Trophoblast cell (in vitro differentiated cells and primary cell): ENCODE results near the gene ADAD1.

Experiments used
- DNase-seq, 2 donors: peaks; one replicate each; pipeline ENCODE4 v3.0.0-alpha.2; 2016
- H2AFZ ChIP-seq: 2 replicates; pipeline ENCODE4 v1.6.1; 2013; ENCODE audit warnings: low read length, moderate library complexity, mild to moderate bottlenecking; ENCODE audit not compliant: insufficient read depth, poor library complexity
- H2AK5ac ChIP-seq: 2 replicates; pipeline ENCODE4 v1.6.1; 2013; ENCODE audit warnings: mild to moderate bottlenecking, low read length
- H2BK120ac ChIP-seq: 2 replicates; pipeline ENCODE4 v1.6.1; 2013; ENCODE audit warnings: low read length, mild to moderate bottlenecking, moderate library complexity; ENCODE audit not compliant: insufficient read depth, poor library complexity
- H2BK12ac ChIP-seq: 2 replicates; pipeline ENCODE4 v1.6.1; 2013; ENCODE audit warnings: mild to moderate bottlenecking, low read length, moderate library complexity
- H2BK5ac ChIP-seq: 2 replicates; pipeline ENCODE4 v1.6.1; 2013; ENCODE audit warnings: low read length, low read depth, moderate library complexity, mild to moderate bottlenecking; ENCODE audit not compliant: poor library complexity
- H3K14ac ChIP-seq: 2 replicates; pipeline ENCODE4 v1.6.1; 2013; ENCODE audit warnings: mild to moderate bottlenecking, low read length
- H3K18ac ChIP-seq: 2 replicates; pipeline ENCODE4 v1.6.1; 2013; ENCODE audit warnings: mild to moderate bottlenecking, low read length
- H3K23ac ChIP-seq: 2 replicates; pipeline ENCODE4 v1.6.1; 2013; ENCODE audit warnings: low read length
- H3K27ac ChIP-seq: 2 replicates; pipeline ENCODE4 v1.5.1; 2013; ENCODE audit warnings: low read depth, mild to moderate bottlenecking, inconsistent platforms, low read length, moderate library complexity
- H3K27me3 ChIP-seq: 2 replicates; pipeline ENCODE4 v1.6.1; 2013; ENCODE audit warnings: inconsistent platforms, mild to moderate bottlenecking, low read length, moderate library complexity; ENCODE audit not compliant: insufficient read depth
- H3K36me3 ChIP-seq, 2 experiments: 1 replicate in 1 of 2; 2 replicates in 1 of 2; pipeline ENCODE4 v1.6.1; 2013; ENCODE audit warnings: low read length in 2 of 2, mild to moderate bottlenecking in 2 of 2, moderate library complexity in 1 of 2; ENCODE audit not compliant: insufficient read depth in 2 of 2, control insufficient read depth in 1 of 2
- H3K4ac ChIP-seq: 2 replicates; pipeline ENCODE4 v1.6.1; 2013; ENCODE audit warnings: low read depth, mild to moderate bottlenecking, low read length, moderate library complexity
- H3K4me1 ChIP-seq, 2 experiments: 1 replicate in 1 of 2; 2 replicates in 1 of 2; pipeline ENCODE4 v1.6.1; 2013; ENCODE audit warnings: low read length in 2 of 2, mild to moderate bottlenecking in 2 of 2, moderate library complexity in 1 of 2; ENCODE audit not compliant: insufficient read depth in 2 of 2, control insufficient read depth in 1 of 2
- H3K4me2 ChIP-seq: 2 replicates; pipeline ENCODE4 v1.6.1; 2013; ENCODE audit warnings: inconsistent platforms, mild to moderate bottlenecking, low read length, moderate library complexity
- H3K4me3 ChIP-seq: 2 replicates; pipeline ENCODE4 v1.5.1; 2013; ENCODE audit warnings: mild to moderate bottlenecking, low read depth, low read length, inconsistent platforms
- H3K79me1 ChIP-seq: one replicate; pipeline ENCODE4 v1.6.1; 2013; ENCODE audit warnings: low read length
- H3K79me2 ChIP-seq: 2 replicates; pipeline ENCODE4 v1.6.1; 2013; ENCODE audit warnings: low read length, mild to moderate bottlenecking; ENCODE audit not compliant: control insufficient read depth, insufficient read depth, poor library complexity
- H3K9ac ChIP-seq: 2 replicates; pipeline ENCODE4 v1.6.1; 2013; ENCODE audit warnings: mild to moderate bottlenecking, low read length
- H3K9me3 ChIP-seq: 2 replicates; pipeline ENCODE4 v1.6.1; 2013; ENCODE audit warnings: low read depth, mild to moderate bottlenecking, control low read depth, inconsistent platforms, low read length; ENCODE audit not compliant: insufficient read depth
- H4K12ac ChIP-seq: 2 replicates; pipeline ENCODE4 v1.6.1; 2013; ENCODE audit warnings: low read depth, mild to moderate bottlenecking, low read length, moderate library complexity
- H4K8ac ChIP-seq: 2 replicates; pipeline ENCODE4 v1.6.1; 2013; ENCODE audit warnings: low read depth, mild to moderate bottlenecking, low read length, moderate library complexity
- H4K91ac ChIP-seq: one replicate; pipeline ENCODE4 v1.6.1; 2013; ENCODE audit warnings: low read depth, mild to moderate bottlenecking, low read length, moderate library complexity
- WGBS: extraction: QIAGEN DNeasy Blood & Tissue Kit; methylation state at CpG from one replicate; pipeline ENCODE4 v1.1.7; 2013; ENCODE audit warnings: missing lambda C conversion rate; ENCODE audit not compliant: insufficient read length, insufficient coverage; ENCODE audit errors: extremely low coverage; 5-methylcytosine and 5-hydroxymethylcytosine counted together

The ADAD1 gene

DNA sequence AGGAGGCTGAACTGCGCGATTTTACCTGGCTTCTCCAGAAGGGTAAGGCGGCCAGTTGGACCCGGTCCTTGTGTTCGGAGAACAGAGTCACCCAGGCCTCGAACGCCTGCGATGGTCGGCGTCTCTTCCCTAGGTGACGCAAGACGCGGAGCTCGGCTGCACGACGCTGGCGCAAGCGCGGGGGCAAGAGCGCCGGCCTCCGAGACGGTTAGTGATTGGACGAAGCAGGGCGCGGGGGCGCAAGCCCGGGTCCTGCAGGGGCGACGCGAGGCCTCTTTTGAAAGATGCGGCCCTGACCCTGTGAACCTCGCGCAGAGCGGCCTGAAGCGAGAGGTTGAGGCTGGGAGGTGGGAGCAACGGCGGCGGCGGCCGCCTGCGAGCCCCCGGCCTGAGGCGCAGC lies 428 bp downstream of the ADAD1 start:
- WGBS: no CpG with 5 or more reads among the region's 44 CpGs
- no peaks in the 10 kb centered on the region for H3K9me3 ChIP-seq

DNA sequence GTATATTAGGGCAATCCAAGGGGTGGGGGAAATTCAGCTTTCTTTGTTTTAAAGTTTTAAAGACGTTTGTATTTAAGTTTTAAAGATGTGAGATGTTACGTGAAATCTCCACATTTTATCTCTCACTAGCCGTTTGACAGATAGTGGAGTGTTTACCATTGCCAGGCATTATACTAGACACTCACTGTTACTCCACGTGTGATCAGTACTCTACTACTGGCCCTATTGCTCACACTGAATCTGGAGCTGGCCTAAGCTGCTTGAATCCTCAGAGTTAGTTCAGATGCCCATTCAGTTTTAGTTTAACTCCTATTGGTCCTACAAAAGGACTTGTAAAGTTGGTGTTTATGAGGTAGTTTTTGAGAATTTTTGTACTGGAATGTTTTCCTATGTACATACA lies 4.5 kb downstream of the ADAD1 start:
- no peaks in the 10 kb centered on the region for H3K9me3 ChIP-seq
- no peak overlapping the region for H2BK120ac ChIP-seq
- no peak overlapping the region for H2AFZ ChIP-seq
- no peak overlapping the region for H4K12ac ChIP-seq
- no peak for DNase-seq
- no peak overlapping the region for H3K27ac ChIP-seq
- H3K79me1 ChIP-seq: no peaks in the 10 kb centered on the region
- H4K91ac ChIP-seq: no peak overlapping the region
- H3K27me3 ChIP-seq: no peaks in the 10 kb centered on the region
- H3K36me3 ChIP-seq: no peaks in the 10 kb centered on the region
- no peak overlapping the region for H3K4me2 ChIP-seq
- WGBS: 100% methylated on average over 1 of the region's 4 CpGs
- H2AK5ac ChIP-seq: no peak overlapping the region
- H3K4ac ChIP-seq: no peak overlapping the region
- H3K14ac ChIP-seq: no peak overlapping the region
- no peak overlapping the region for H4K8ac ChIP-seq
- H3K23ac ChIP-seq: no peak overlapping the region
- no peaks in the 10 kb centered on the region for H3K79me2 ChIP-seq
- H3K9ac ChIP-seq: no peak overlapping the region
- H2BK12ac ChIP-seq: no peak overlapping the region
- no peak overlapping the region for H2BK5ac ChIP-seq
- no peak overlapping the region for H3K18ac ChIP-seq
- no peaks in the 10 kb centered on the region for H3K4me1 ChIP-seq
- H3K4me3 ChIP-seq: no peak overlapping the region

More for the DNA sequence above, 428 bp downstream of the ADAD1 start:
- H2BK120ac ChIP-seq: no peak overlapping the region
- H3K27ac ChIP-seq: no peak overlapping the region
- no peak overlapping the region for H4K8ac ChIP-seq
- no peaks in the 10 kb centered on the region for H3K27me3 ChIP-seq
- H3K23ac ChIP-seq: no peak overlapping the region
- no peak overlapping the region for H2AK5ac ChIP-seq
- no peaks in the 10 kb centered on the region for H3K36me3 ChIP-seq
- H3K4me2 ChIP-seq: no peak overlapping the region
- no peak overlapping the region for H4K91ac ChIP-seq
- no peaks in the 10 kb centered on the region for H3K4me1 ChIP-seq
- no peak overlapping the region for H2BK12ac ChIP-seq
- H3K14ac ChIP-seq: no peak overlapping the region
- no peak overlapping the region for H2AFZ ChIP-seq
- H3K79me1 ChIP-seq: no peaks in the 10 kb centered on the region
- no peak overlapping the region for H3K9ac ChIP-seq
- no peak overlapping the region for H4K12ac ChIP-seq
- H2BK5ac ChIP-seq: no peak overlapping the region
- H3K79me2 ChIP-seq: no peaks in the 10 kb centered on the region
- no peak overlapping the region for H3K4ac ChIP-seq
- no peak overlapping the region for H3K18ac ChIP-seq
- DNase-seq: no peak
- no peak overlapping the region for H3K4me3 ChIP-seq

DNA sequence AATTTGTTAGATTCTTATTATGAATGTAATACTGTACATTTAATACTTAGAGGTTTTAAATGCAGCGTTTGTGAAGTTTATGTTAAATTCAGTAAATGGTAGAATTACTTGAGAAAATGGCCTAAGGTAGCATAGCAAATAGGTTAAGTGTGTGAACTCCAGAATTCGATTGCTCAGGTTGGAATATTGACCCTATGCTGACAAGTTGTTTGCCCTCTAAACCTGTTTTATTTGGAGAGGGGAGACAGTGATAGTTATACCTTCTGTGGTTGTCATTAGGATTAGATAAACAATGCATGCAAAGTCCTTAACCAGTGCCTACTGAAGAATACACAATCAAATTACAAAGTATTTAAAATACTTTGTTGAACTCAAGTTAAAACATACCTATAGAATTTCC lies 5.4 kb downstream of the ADAD1 start:
- H3K27ac ChIP-seq: no peak overlapping the region
- H2BK5ac ChIP-seq: no peak overlapping the region
- H2BK120ac ChIP-seq: no peak overlapping the region
- H2AK5ac ChIP-seq: no peak overlapping the region
- no peaks in the 10 kb centered on the region for H3K79me1 ChIP-seq
- H2BK12ac ChIP-seq: no peak overlapping the region
- H3K27me3 ChIP-seq: no peaks in the 10 kb centered on the region
- WGBS: no CpG with 5 or more reads among the region's 2 CpGs
- H3K9me3 ChIP-seq: no peaks in the 10 kb centered on the region
- no peaks in the 10 kb centered on the region for H3K36me3 ChIP-seq
- no peaks in the 10 kb centered on the region for H3K4me1 ChIP-seq
- H3K14ac ChIP-seq: no peak overlapping the region
- no peak overlapping the region for H3K4ac ChIP-seq
- H3K18ac ChIP-seq: no peak overlapping the region
- no peak overlapping the region for H3K23ac ChIP-seq
- no peak overlapping the region for H2AFZ ChIP-seq
- no peak overlapping the region for H4K12ac ChIP-seq
- H4K91ac ChIP-seq: no peak overlapping the region
- no peak overlapping the region for H3K4me2 ChIP-seq
- DNase-seq: no peak
- no peak overlapping the region for H3K4me3 ChIP-seq
- H4K8ac ChIP-seq: no peak overlapping the region
- H3K9ac ChIP-seq: no peak overlapping the region
- H3K79me2 ChIP-seq: no peaks in the 10 kb centered on the region

DNA sequence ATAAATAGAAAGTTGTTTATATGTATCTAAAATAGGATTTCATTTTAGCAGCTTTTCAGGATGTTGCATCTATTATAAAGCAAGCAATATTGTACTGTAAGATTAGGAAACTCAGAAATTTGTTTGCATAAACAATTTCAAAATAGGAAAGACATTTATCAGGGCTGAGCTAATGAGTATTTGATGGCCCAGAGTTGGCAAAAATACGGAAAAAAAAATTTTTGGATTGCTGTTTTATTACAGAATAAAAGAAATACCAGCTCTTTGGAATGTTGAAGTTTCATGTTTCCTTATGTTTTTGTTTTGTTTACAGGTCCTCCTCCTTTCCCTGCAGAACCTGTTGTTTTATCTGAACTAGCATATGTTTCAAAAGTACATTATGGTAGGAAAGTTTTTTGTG lies 14.5 kb downstream of the ADAD1 start:
- no peak overlapping the region for H3K4ac ChIP-seq
- H2BK12ac ChIP-seq: no peak overlapping the region
- H3K27ac ChIP-seq: no peak overlapping the region
- H3K14ac ChIP-seq: no peak overlapping the region
- H2BK120ac ChIP-seq: no peak overlapping the region
- no peak overlapping the region for H2AFZ ChIP-seq
- no peak overlapping the region for H4K12ac ChIP-seq
- H4K8ac ChIP-seq: no peak overlapping the region
- H3K9me3 ChIP-seq: no peaks in the 10 kb centered on the region
- H3K79me1 ChIP-seq: no peaks in the 10 kb centered on the region
- H2AK5ac ChIP-seq: no peak overlapping the region
- H4K91ac ChIP-seq: no peak overlapping the region
- no peak overlapping the region for H3K23ac ChIP-seq
- no peak overlapping the region for H3K18ac ChIP-seq
- no CpG with 5 or more reads among the region's 1 CpG for WGBS
- H3K36me3 ChIP-seq: no peaks in the 10 kb centered on the region
- DNase-seq: no peak
- no peaks in the 10 kb centered on the region for H3K27me3 ChIP-seq
- H3K4me2 ChIP-seq: no peak overlapping the region
- H3K79me2 ChIP-seq: no peaks in the 10 kb centered on the region
- H3K4me1 ChIP-seq: no peaks in the 10 kb centered on the region
- H2BK5ac ChIP-seq: no peak overlapping the region
- H3K4me3 ChIP-seq: no peak overlapping the region
- no peak overlapping the region for H3K9ac ChIP-seq
